IPS DF 19.7 (cell line): ENCODE data around the gene TSPAN3.

Experiments used
- DNase-seq: peaks from one replicate; pipeline ENCODE4 v3.0.0-alpha.2; 2013; ENCODE audit warnings: low read depth, low spot score

TSPAN3 gene

GRCh38 chr15:77023576-77024272 lies 47.2 kb downstream of the TSPAN3 start:
- no peak for DNase-seq

GRCh38 chr15:77022646-77023575 lies 48.0 kb downstream of the TSPAN3 start:
- DNase-seq, result no peak

GRCh38 chr15:77021803-77022381 lies 49.0 kb downstream of the TSPAN3 start:
- DNase-seq, result no peak

- no peak for DNase-seq
Observed at GRCh38 chr15:77021088-77021481, 49.8 kb downstream of the TSPAN3 start.

- DNase-seq, result no peak
Observed at GRCh38 chr15:77020348-77021087, 50.4 kb downstream of the TSPAN3 start.

- no peak for DNase-seq
Observed at GRCh38 chr15:77019521-77020331, 51.2 kb downstream of the TSPAN3 start.

GRCh38 chr15:77018796-77019505 lies 52.0 kb downstream of the TSPAN3 start:
- DNase-seq, result no peak

- DNase-seq, result no peak
Observed at GRCh38 chr15:77017761-77018720, 52.9 kb downstream of the TSPAN3 start.

- no peak for DNase-seq
Observed at GRCh38 chr15:77017091-77017660, 53.7 kb downstream of the TSPAN3 start.

- DNase-seq, result no peak
Observed at GRCh38 chr15:77016321-77016695, 54.6 kb downstream of the TSPAN3 start.

- DNase-seq, result no peak
Observed at GRCh38 chr15:77015646-77016320, 55.1 kb downstream of the TSPAN3 start.

- no peak for DNase-seq
Observed at GRCh38 chr15:77014132-77015081, 56.5 kb downstream of the TSPAN3 start.

GRCh38 chr15:77013776-77014131 lies 57.2 kb downstream of the TSPAN3 start:
- no peak for DNase-seq

- DNase-seq, result no peak
Observed at GRCh38 chr15:77012868-77013267, 58.0 kb downstream of the TSPAN3 start.

GRCh38 chr15:77012117-77012712 lies 58.7 kb downstream of the TSPAN3 start:
- no peak for DNase-seq

GRCh38 chr15:77010857-77011256 lies 60.1 kb downstream of the TSPAN3 start:
- no peak for DNase-seq

GRCh38 chr15:77010312-77010686 lies 60.6 kb downstream of the TSPAN3 start:
- DNase-seq, result no peak
